HG03064 (cell line): ENCODE data around the gene C20orf144.
"Not testable (repeated sequence)": the region's sequence is repeated elsewhere in the genome, so short reads cannot be mapped to it uniquely, and the experiment has no call there.

Source experiments
- ATAC-seq: cut with Tn5 transposase; IDR thresholded peaks from one replicate; pipeline ENCODE4 v1.9.1; 2021; ENCODE audit warnings: low read depth; ENCODE audit not compliant: unreplicated experiment

C20orf144 gene

GRCh38 chr20:33662172-33662571, at the start of gene C20orf144:
Gene C20orf144, plus strand, starts transcription at chr20:33662327. Its CDS starts 19 bp downstream, at chr20:33662346.
- ATAC-seq, result no peak

DNA sequence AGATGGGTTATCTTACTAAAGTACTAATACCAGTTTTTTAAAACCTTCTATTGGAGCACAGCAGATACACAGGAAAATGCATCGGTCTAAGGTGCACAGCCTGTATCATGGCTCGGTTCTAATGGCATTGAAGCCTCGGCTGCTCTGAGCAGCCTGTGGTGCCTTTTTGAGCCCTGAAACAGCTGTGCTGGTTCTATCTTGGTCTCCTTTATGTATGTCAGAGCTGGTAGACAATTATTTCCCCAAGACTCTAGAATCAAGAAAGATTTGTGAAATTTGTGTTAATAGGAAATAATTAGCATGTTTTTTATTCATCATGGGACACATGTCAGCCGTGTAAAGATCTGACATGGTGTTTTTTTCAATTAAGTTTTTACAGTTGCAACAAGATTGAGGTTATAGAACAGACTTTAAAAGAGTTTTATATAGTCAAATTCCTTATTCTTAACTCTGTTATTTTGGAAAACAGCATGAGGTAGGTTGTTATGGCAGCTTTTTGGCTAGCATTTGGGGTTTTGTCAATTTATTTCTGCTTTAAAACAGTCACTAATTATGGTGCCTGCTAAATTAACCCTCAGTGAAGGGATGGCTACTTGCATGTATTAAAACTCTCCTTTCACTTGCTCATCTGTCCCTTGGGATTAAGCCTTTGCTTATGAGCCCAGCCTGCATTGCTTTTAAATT, 40.3 kb upstream of the C20orf144 start:
- no peak for ATAC-seq

GRCh38 chr20:33622705-33623365, 39.3 kb upstream of the C20orf144 start:
- no peak for ATAC-seq

DNA sequence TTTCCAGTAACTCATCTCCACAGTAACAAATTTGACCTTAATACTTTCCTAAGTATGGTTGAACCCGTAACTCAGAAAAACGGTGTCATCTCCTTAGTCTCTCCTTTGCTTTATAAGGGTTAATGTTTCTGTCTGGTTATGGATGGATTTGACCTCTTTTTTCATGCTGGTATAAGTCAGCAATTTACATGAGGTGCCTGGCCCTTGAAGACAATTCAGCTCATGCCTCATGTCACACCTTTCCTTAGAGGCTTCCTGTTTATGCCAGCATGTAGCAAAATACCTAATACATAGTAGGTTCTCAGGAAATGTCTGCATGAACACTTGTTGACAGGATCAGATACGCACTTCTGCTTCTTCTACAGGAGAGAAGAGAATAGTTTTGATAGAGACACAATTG, 37.7 kb upstream of the C20orf144 start:
- ATAC-seq, result no peak

DNA sequence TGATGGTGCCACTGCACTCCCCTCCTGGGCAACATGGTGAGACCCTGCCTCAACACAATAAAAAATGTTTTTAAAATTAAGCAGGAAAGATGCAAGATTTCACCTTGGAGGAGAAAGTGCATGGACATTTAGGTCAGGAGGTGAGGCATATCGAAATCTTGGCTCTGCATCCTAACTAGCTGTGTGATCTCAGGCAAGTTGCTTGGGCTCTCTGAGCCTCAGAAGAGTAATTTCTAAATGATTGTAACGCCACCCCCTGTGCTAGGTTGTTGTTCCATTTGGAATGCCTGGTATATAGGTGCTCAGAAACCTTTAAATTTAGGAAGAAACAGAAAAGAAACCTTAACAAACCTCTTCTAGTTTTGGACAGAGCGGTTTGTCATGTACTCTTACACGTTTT, 35.9 kb upstream of the C20orf144 start:
- ATAC-seq, result no peak

- ATAC-seq, result no peak
Observed at GRCh38 chr20:33627577-33628216, 34.4 kb upstream of the C20orf144 start.

DNA sequence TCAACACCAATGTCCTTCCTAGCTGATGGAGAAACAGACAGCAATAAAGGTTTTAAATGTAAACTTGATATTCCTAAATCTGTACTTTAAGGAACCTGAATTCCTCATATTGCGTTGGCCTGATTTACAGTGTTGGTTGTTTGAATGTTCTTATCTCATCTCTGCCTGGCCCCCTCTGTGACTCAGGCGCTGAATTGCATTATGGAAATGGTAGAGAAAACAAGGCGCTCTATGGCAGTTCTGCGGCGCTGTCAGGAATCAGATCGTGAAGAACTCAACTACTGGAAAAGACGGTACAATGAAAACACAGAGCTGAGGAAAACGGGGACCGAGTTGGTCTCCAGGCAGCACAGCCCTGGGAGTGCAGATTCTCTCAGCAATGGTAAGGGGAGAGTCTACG, 32.6 kb upstream of the C20orf144 start:
- ATAC-seq, result no peak

GRCh38 chr20:33629979-33630378, 32.1 kb upstream of the C20orf144 start:
- ATAC-seq, result no peak

GRCh38 chr20:33630507-33630906, 31.6 kb upstream of the C20orf144 start:
- no peak for ATAC-seq

DNA sequence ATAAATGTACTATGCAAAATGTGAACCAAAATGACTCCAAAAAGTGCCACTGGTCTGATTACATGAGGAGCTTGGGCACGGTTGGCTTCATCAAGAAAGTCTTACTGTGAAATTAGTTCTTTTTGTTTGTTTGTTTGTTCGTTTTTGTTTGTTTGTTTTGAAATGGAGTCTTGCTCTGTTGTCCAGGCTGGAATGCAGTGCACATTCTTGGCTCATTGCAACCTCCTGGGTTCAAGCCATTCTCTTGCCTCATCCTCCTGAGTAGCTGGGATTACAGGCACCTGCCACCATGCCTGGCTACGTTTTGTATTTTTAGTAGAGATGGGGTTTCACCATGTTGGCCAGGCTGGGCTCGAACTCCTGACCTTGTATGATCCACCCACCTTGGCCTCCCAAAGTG, 30.2 kb upstream of the C20orf144 start:
- ATAC-seq, result not testable (repeated sequence)

GRCh38 chr20:33635341-33635740, 26.8 kb upstream of the C20orf144 start:
- ATAC-seq, result no peak

DNA sequence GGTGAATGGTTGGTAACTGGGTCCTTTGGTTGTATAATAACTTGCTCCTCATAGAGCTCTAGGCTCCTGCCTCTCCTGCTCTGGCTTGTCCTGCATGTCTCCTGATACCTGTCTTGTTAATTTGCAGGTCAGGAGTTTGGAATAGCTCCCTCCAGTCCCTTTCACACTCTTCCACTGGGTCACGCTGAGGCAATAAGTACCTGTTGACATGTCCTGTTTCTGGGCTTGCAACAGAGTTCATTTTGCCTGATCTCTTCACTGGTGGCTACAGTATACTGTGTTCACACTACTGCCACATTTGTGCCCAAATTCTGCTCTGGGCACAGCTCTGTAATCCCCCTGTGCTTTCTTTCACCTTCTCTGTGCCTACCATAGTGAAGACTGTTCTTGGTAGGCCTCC, 25.4 kb upstream of the C20orf144 start:
- ATAC-seq, result no peak

GRCh38 chr20:33640287-33640686, 21.8 kb upstream of the C20orf144 start:
- no peak for ATAC-seq

- no peak for ATAC-seq
Observed at GRCh38 chr20:33644313-33645071, 17.6 kb upstream of the C20orf144 start.

GRCh38 chr20:33645072-33645358, 17.1 kb upstream of the C20orf144 start:
- no peak for ATAC-seq

DNA sequence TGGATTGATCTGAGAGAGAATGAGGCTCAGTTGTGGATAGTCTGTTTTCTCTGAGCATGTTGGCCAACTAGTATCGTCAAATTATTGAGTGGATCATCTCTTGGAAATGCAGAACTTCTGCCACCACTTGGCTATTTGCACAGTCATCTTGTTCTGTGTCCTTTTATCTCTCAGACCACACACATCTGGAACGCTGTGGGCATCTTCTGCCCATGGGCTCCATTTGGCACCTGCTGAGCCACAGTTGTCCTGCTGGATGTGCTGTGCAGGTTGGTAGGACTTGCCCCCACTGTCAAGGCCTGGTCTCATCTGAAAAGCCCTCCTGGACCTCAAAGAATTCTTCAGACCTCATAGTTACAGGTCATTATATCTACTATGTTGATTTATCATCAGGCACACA, 16.7 kb upstream of the C20orf144 start:
- ATAC-seq, result no peak

DNA sequence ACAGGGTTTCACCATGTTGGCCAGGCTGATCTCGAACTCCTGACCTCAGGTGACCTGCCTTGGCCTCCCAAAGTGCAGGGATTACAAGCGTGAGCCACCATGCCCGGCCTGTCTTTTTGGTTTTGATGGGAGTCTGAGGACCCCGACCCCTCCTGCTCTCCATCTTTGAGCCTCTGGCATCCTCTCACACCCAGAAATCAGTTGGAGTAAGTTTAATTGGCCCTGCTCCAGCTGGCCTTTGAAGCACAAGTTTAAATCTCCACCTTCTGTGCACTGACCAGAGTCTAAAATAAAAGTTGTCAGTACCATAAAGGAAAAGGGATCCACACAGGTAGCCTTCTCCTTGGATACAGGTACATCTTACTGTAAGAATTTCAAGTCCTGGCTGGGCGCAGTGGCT, 15.9 kb upstream of the C20orf144 start:
- no peak for ATAC-seq

DNA sequence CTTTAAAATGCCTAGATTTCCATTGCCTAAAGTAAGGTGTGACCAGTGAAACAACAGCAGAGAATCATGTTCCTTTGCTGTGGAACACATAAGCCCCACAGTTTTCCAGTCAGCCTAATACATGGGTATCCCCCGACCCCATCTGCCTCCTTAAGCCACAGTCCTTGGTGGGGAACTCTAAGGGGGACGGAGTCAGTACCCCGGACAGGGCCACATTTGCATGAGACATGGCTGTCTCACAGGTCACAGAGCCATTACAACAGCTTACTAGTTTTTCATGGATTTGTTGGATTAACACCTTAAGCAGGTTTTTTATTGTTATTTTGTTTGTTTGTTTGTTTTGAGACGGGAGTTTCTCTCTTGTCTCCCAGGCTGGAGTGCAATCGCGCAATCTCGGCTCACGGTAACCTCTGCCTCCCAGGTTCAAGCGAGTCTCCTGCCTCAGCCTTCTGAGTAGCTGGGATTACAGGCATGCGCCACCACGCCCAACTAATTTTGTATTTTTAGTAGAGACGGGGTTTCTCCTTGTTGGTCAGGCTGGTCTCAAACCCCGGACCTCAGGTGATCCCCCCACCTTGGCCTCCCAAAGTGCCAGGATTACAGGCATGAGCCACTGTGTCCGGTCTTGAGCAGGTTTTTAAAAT, 15.0 kb upstream of the C20orf144 start:
- ATAC-seq, result not testable (repeated sequence)

GRCh38 chr20:33647603-33648395, 14.3 kb upstream of the C20orf144 start:
- ATAC-seq, result peak; percentile 58

GRCh38 chr20:33648396-33649004, 13.6 kb upstream of the C20orf144 start:
- ATAC-seq, result no peak
